ENCODE results near the gene BMF.
"Not testable (repeated sequence)": the region's sequence is repeated elsewhere in the genome, so short reads cannot be mapped to it uniquely, and the experiment has no call there.

BMF gene, protein sequence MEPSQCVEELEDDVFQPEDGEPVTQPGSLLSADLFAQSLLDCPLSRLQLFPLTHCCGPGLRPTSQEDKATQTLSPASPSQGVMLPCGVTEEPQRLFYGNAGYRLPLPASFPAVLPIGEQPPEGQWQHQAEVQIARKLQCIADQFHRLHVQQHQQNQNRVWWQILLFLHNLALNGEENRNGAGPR

GRCh38 chr15:40108855-40109735, at the start of gene BMF:
BMF (minus strand) TSS chr15:40108879; CDS start chr15:40106086, 2,793 bp downstream.
- DNase-seq: peak; percentile 97

- no peak for DNase-seq
Observed at GRCh38 chr15:40157778-40158447, 49.2 kb upstream of the BMF start.

- no peak for DNase-seq
Observed at GRCh38 chr15:40155270-40155910, 46.7 kb upstream of the BMF start.

GRCh38 chr15:40154821-40155220, 46.1 kb upstream of the BMF start:
- DNase-seq: not testable (repeated sequence)

- no peak for DNase-seq
Observed at GRCh38 chr15:40151991-40152390, 43.3 kb upstream of the BMF start.

- DNase-seq: no peak
Observed at GRCh38 chr15:40151499-40151898, 42.8 kb upstream of the BMF start.

GRCh38 chr15:40150163-40150925, 41.7 kb upstream of the BMF start:
- DNase-seq: peak; percentile 22

DNA sequence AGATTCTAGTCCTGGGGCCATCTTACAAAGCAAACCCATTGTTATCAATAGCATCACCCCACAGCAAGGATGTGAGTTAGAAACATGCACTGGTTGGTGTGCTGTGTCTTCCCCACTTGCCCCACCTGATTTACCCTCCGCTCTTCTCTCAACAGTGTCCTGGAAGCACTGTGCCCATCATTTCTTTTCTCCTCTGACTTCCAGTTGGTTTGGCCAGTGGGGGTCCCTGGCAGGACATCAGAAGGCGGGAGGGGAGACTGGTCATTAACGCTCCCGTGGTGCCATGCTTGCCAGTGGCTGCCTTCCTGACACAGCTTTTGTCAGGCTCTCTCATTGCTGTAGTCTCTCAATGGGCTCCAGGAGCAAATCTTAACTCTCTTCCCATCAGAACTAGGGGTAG, 40.7 kb upstream of the BMF start:
- DNase-seq: no peak

GRCh38 chr15:40146037-40146436, 37.4 kb upstream of the BMF start:
- no peak for DNase-seq

- no peak for DNase-seq
Observed at GRCh38 chr15:40142428-40142827, 33.7 kb upstream of the BMF start.

DNA sequence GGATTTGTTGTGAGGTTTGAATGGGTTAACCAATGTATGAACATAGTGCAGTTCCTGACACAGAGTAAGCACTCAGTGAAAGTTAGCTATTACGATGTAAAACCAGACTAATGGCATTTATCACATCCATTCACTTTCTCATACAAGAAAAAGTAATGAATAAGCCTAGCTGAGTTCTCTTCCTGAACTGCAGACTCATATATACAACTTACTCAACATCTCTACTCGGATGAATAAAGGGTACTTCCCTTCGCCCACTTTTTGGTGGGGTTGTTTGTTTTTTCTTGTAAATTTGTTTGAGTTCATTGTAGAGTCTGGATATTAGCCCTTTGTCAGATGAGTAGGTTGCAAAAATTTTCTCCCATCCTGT, 29.5 kb upstream of the BMF start:
- not testable (repeated sequence) for DNase-seq

GRCh38 chr15:40137303-40138200, 28.9 kb upstream of the BMF start:
- DNase-seq: no peak

- no peak for DNase-seq
Observed at GRCh38 chr15:40136470-40137302, 28.0 kb upstream of the BMF start.

DNA sequence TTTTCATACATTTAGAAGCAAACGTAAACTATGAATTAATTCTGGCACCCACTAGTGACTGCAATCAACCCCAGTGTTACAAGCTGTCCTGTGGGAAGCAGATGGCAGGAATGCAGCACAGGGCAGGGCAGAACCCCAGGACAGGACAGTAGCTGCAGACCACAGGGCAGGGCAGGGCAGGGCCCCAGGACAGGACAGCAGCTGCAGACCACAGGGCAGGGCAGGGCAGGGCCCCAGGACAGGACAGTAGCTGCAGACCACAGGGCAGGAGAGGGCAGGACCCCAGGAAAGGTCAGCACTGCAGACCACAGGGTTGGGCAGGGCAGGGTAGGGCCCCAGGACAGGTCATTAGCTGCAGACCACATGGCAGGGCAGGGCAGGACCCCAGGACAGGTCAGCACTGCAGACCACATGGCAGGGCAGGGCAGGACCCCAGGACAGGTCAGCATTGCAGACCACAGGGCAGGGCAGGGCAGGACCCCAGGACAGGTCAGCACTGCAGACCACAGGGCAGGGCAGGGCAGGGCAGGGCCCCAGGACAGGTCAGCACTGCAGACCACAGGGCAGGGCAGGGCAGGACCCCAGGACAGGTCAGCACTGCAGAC, 27.3 kb upstream of the BMF start:
- DNase-seq: not testable (repeated sequence)

DNA sequence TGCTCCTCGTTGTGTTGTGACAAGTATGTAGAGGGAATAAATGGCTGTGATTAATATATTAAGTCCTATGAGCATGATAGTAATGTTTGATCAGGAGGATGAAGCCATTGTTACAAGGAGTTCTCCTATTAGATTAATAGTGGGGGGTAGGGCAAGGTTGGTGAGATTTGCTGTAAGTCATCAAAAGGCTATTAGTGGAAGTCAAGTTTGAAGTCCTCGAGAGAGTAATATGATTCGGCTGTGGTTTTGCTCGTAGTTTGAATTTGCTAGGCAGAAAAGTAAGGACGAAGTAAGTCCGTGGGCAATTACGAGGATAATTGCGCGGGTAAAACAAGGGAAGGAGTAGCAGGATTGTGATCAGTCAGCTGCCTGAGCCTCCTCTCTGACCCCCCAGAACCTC, 26.2 kb upstream of the BMF start:
- no peak for DNase-seq

- DNase-seq: no peak
Observed at GRCh38 chr15:40133544-40133943, 24.9 kb upstream of the BMF start.

GRCh38 chr15:40130799-40131502, 22.3 kb upstream of the BMF start:
- no peak for DNase-seq

GRCh38 chr15:40130118-40130517, 21.4 kb upstream of the BMF start:
- no peak for DNase-seq

Data from activated CD8-positive, alpha-beta memory T cell treated with anti-CD3 and anti-CD28 coated beads, Interleukin-2, amount 50 U/mL, for 4 hours (primary cell).